ENCODE results near the gene TRPT1. TPM values are rescaled to one million over a fixed set of nuclear protein-coding genes. Genes with fewer than 3 reads are reported as not detected.

Gene TRPT1
- total RNA-seq, 1 donor = 5.2 TPM

GRCh38 chr11:64218628-64219353, 7.2 kb downstream of the TRPT1 start:
- no peaks in the 10 kb centered on the region for H3K4me1 ChIP-seq (ENCODE audit: insufficient read depth, low read length)
- no peaks in the 10 kb centered on the region for H3K9me3 ChIP-seq (ENCODE audit: low read depth, low read length)
- no peak overlapping the region for H3K4me3 ChIP-seq (ENCODE audit: low read length)
- no peaks in the 10 kb centered on the region for H3K27me3 ChIP-seq (ENCODE audit: insufficient read depth, low read length)

- no peak overlapping the region for H3K4me3 ChIP-seq (ENCODE audit: low read length)
- H3K9me3 ChIP-seq (ENCODE audit: low read depth, low read length) = no peaks in the 10 kb centered on the region
- no peaks in the 10 kb centered on the region for H3K27me3 ChIP-seq (ENCODE audit: insufficient read depth, low read length)
- H3K4me1 ChIP-seq (ENCODE audit: insufficient read depth, low read length) = no peaks in the 10 kb centered on the region
Observed at GRCh38 chr11:64216879-64217278, 9.1 kb downstream of the TRPT1 start.

- Histone ChIP-seq H3K27me3 (ENCODE audit: insufficient read depth, low read length) (no peaks in the 10 kb centered on the region), H3K4me1 (ENCODE audit: insufficient read depth, low read length) (peaks cover 25% of the 10 kb centered on the region), H3K4me3 (ENCODE audit: low read length) (no peak overlapping the region), H3K9me3 (ENCODE audit: low read depth, low read length) (no peaks in the 10 kb centered on the region)
Observed at GRCh38 chr11:64211181-64211872, 14.7 kb downstream of the TRPT1 start.

GRCh38 chr11:64210301-64211020, 15.5 kb downstream of the TRPT1 start:
- Histone ChIP-seq H3K9me3 (ENCODE audit: low read depth, low read length) (no peaks in the 10 kb centered on the region), H3K27me3 (ENCODE audit: insufficient read depth, low read length) (no peaks in the 10 kb centered on the region), H3K4me3 (ENCODE audit: low read length) (no peak overlapping the region), H3K4me1 (ENCODE audit: insufficient read depth, low read length) (peaks cover 34% of the 10 kb centered on the region)

GRCh38 chr11:64209563-64209843, 16.5 kb downstream of the TRPT1 start:
- no peak overlapping the region for H3K4me3 ChIP-seq (ENCODE audit: low read length)
- no peaks in the 10 kb centered on the region for H3K9me3 ChIP-seq (ENCODE audit: low read depth, low read length)
- peaks cover 43% of the 10 kb centered on the region for H3K4me1 ChIP-seq (ENCODE audit: insufficient read depth, low read length)
- H3K27me3 ChIP-seq (ENCODE audit: insufficient read depth, low read length) = no peaks in the 10 kb centered on the region

GRCh38 chr11:64208796-64209562, 17.0 kb downstream of the TRPT1 start:
- H3K4me1 ChIP-seq (ENCODE audit: insufficient read depth, low read length) = peaks cover 49% of the 10 kb centered on the region
- no peaks in the 10 kb centered on the region for H3K27me3 ChIP-seq (ENCODE audit: insufficient read depth, low read length)
- H3K4me3 ChIP-seq (ENCODE audit: low read length) = no peak overlapping the region
- no peaks in the 10 kb centered on the region for H3K9me3 ChIP-seq (ENCODE audit: low read depth, low read length)

- Histone ChIP-seq H3K4me1 (ENCODE audit: insufficient read depth, low read length) (peaks cover 49% of the 10 kb centered on the region), H3K27me3 (ENCODE audit: insufficient read depth, low read length) (no peaks in the 10 kb centered on the region), H3K4me3 (ENCODE audit: low read length) (peak overlapping the region; percentile 81), H3K9me3 (ENCODE audit: low read depth, low read length) (no peaks in the 10 kb centered on the region)
Observed at GRCh38 chr11:64208086-64208795, 17.7 kb downstream of the TRPT1 start.

- Histone ChIP-seq H3K4me1 (ENCODE audit: insufficient read depth, low read length) (peaks cover 49% of the 10 kb centered on the region), H3K4me3 (ENCODE audit: low read length) (peak overlapping the region; percentile 81), H3K27me3 (ENCODE audit: insufficient read depth, low read length) (no peaks in the 10 kb centered on the region), H3K9me3 (ENCODE audit: low read depth, low read length) (no peaks in the 10 kb centered on the region)
Observed at GRCh38 chr11:64207256-64208085, 18.5 kb downstream of the TRPT1 start.

GRCh38 chr11:64206457-64207255, 19.3 kb downstream of the TRPT1 start, which contains the start of gene FERMT3:
Gene FERMT3, plus strand, starts transcription at chr11:64206721. Its CDS starts 644 bp downstream, at chr11:64207365.
- Histone ChIP-seq H3K4me1 (ENCODE audit: insufficient read depth, low read length) (peaks cover 49% of the 10 kb centered on the region), H3K27me3 (ENCODE audit: insufficient read depth, low read length) (no peaks in the 10 kb centered on the region), H3K9me3 (ENCODE audit: low read depth, low read length) (no peaks in the 10 kb centered on the region), H3K4me3 (ENCODE audit: low read length) (peak within 1 kb of the TSS; percentile 81)

- no peak overlapping the region for H3K4me3 ChIP-seq (ENCODE audit: low read length)
- no peaks in the 10 kb centered on the region for H3K9me3 ChIP-seq (ENCODE audit: low read depth, low read length)
- no peaks in the 10 kb centered on the region for H3K27me3 ChIP-seq (ENCODE audit: insufficient read depth, low read length)
- peaks cover 43% of the 10 kb centered on the region for H3K4me1 ChIP-seq (ENCODE audit: insufficient read depth, low read length)
Observed at GRCh38 chr11:64204464-64204989, 21.5 kb downstream of the TRPT1 start.

GRCh38 chr11:64204080-64204440, 21.9 kb downstream of the TRPT1 start:
- H3K9me3 ChIP-seq (ENCODE audit: low read depth, low read length) = no peaks in the 10 kb centered on the region
- H3K4me3 ChIP-seq (ENCODE audit: low read length) = no peak overlapping the region
- no peaks in the 10 kb centered on the region for H3K27me3 ChIP-seq (ENCODE audit: insufficient read depth, low read length)
- peaks cover 39% of the 10 kb centered on the region for H3K4me1 ChIP-seq (ENCODE audit: insufficient read depth, low read length)

- peaks cover 34% of the 10 kb centered on the region for H3K4me1 ChIP-seq (ENCODE audit: insufficient read depth, low read length)
- H3K27me3 ChIP-seq (ENCODE audit: insufficient read depth, low read length) = no peaks in the 10 kb centered on the region
- H3K9me3 ChIP-seq (ENCODE audit: low read depth, low read length) = no peaks in the 10 kb centered on the region
- H3K4me3 ChIP-seq (ENCODE audit: low read length) = no peak overlapping the region
Observed at GRCh38 chr11:64203421-64204079, 22.4 kb downstream of the TRPT1 start.

All from mononuclear cell (primary cell).